Fibroblast of lung (primary cell): ENCODE results near the gene NDUFV2. TPM values are rescaled to one million over a fixed set of nuclear protein-coding genes. Genes with fewer than 3 reads are reported as not detected.

Experiments used
- DNase-seq, 2 donors: peaks; one replicate each; pipeline versions ENCODE4 v3.0.0 to v3.0.0-alpha.2; 2010; ENCODE audit warnings: low read depth in 2 of 2
- H2AFZ ChIP-seq: 2 replicates; pipeline ENCODE4 v1.5.1; 2012; ENCODE audit warnings: low read length, control low read depth, inconsistent platforms
- H3K27ac ChIP-seq: 2 replicates; pipeline ENCODE4 v1.5.1; 2011; ENCODE audit warnings: low read length, control low read depth; ENCODE audit not compliant: insufficient read depth
- H3K27me3 ChIP-seq: 2 replicates; pipeline ENCODE4 v1.5.1; 2011; ENCODE audit warnings: mild to moderate bottlenecking, low read length; ENCODE audit not compliant: control insufficient read depth, insufficient read depth
- H3K36me3 ChIP-seq: 2 replicates; pipeline ENCODE4 v1.5.1; 2011; ENCODE audit warnings: low read length; ENCODE audit not compliant: control insufficient read depth, insufficient read depth
- H3K4me1 ChIP-seq: 2 replicates; pipeline ENCODE4 v1.5.1; 2011; ENCODE audit warnings: low read length; ENCODE audit not compliant: control insufficient read depth, insufficient read depth; ENCODE audit errors: extremely low read depth
- H3K4me2 ChIP-seq: 2 replicates; pipeline ENCODE4 v1.5.1; 2011; ENCODE audit warnings: low read length, control low read depth; ENCODE audit not compliant: insufficient read depth; ENCODE audit errors: extremely low read depth
- H3K4me3 ChIP-seq, 4 experiments: fragments of 200-600 bp in 1 of 4; sonication (generic) in 1 of 4; replicated peaks in 1 of 4; 2 replicates each; pipeline ENCODE4 v1.5.1; 2011 to 2016; ENCODE audit warnings: low read length in 4 of 4, low read depth in 3 of 4, mild to moderate bottlenecking in 3 of 4, control low read depth in 2 of 4, inconsistent platforms in 1 of 4, mixed read lengths in 1 of 4; ENCODE audit not compliant: insufficient read depth in 1 of 4; ENCODE audit errors: control extremely low read depth in 1 of 4
- H3K79me2 ChIP-seq: 2 replicates; pipeline ENCODE4 v1.5.1; 2012; ENCODE audit warnings: mild to moderate bottlenecking, low read length, inconsistent platforms; ENCODE audit not compliant: control insufficient read depth, insufficient read depth
- H3K9ac ChIP-seq: 2 replicates; pipeline ENCODE4 v1.5.1; 2011; ENCODE audit warnings: mild to moderate bottlenecking, low read length, control low read depth; ENCODE audit not compliant: insufficient read depth
- H3K9me3 ChIP-seq: 2 replicates; pipeline ENCODE4 v1.5.1; 2012; ENCODE audit warnings: low read depth, low read length; ENCODE audit not compliant: control insufficient read depth, insufficient read depth
- H4K20me1 ChIP-seq: 2 replicates; pipeline ENCODE4 v1.5.1; 2011; ENCODE audit warnings: low read length; ENCODE audit not compliant: control insufficient read depth, insufficient read depth; ENCODE audit errors: extremely low read depth
- EZH2 ChIP-seq: IDR thresholded peaks from 2 replicates; pipeline ENCODE4 v1.5.1; 2012; ENCODE audit warnings: low read length, control low read depth, mild to moderate bottlenecking; ENCODE audit errors: missing control alignments
- polyA plus RNA-seq, 2 donors: library from polyadenylated mRNA; depleted of rRNA in 1 of 2; stranded (reverse) in 1 of 2; unstranded in 1 of 2; fragments of >200 nt; gene quantifications; 2 replicates each; pipeline ENCODE4 v1.2.1, GENCODE V29; 2011 to 2012; ENCODE audit warnings: missing spikeins in 1 of 2
- total RNA-seq: library from RNA; depleted of rRNA; stranded (reverse); fragments of >200 nt; gene quantifications from 2 replicates; pipeline ENCODE4 v1.2.1, GENCODE V29; 2014
- TF ChIP-seq, protein P1 (sequence below), 2 donors: IDR thresholded peaks in 1 of 2; conservative IDR thresholded peaks in 1 of 2; 1 replicate in 1 of 2; 2 replicates in 1 of 2; pipeline ENCODE4 v1.5.1; 2011 to 2012; ENCODE audit warnings: low read length in 2 of 2, control low read depth in 1 of 2, inconsistent platforms in 1 of 2, low read depth in 1 of 2, mild to moderate bottlenecking in 1 of 2

Gene NDUFV2
- total and polyA plus RNA-seq, 2 donors (not counting 1 experiment from before 2014, with no cell fraction given), result 97.3 to 133 TPM

DNA sequence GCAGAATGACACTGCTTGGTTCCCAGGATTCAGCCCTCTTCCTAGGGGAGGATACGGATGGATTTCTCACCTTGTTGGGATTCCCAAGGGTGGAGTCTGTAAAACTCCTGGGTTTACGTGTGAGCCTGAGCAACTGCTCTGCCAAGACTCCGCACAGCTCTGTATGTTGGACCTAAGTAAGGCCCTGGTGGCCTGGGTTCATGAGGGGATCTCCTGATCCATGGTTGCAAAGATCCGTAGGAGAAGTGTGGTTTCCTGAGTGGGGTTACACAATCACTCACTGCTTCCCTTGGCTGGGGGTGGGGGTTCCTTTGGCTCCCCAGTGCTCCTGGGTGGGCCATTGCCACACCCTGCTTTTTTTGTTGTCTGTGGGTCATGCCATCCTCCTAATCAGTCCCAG is 71.8 kb downstream of the NDUFV2 start:
- Histone ChIP-seq H3K36me3 (no peaks in the 10 kb centered on the region), H3K4me2 (no peak overlapping the region), H3K4me3 (no peak overlapping the region), H3K9me3 (no peaks in the 10 kb centered on the region), H2AFZ (no peak overlapping the region), H4K20me1 (no peaks in the 10 kb centered on the region), H3K79me2 (peaks cover 54% of the 10 kb centered on the region), H3K9ac (no peak overlapping the region), H3K27ac (no peak overlapping the region), H3K4me1 (no peaks in the 10 kb centered on the region), H3K27me3 (no peaks in the 10 kb centered on the region)
- no peak for DNase-seq
- no peak for TF ChIP-seq EZH2
- TF ChIP-seq, protein P1, sequence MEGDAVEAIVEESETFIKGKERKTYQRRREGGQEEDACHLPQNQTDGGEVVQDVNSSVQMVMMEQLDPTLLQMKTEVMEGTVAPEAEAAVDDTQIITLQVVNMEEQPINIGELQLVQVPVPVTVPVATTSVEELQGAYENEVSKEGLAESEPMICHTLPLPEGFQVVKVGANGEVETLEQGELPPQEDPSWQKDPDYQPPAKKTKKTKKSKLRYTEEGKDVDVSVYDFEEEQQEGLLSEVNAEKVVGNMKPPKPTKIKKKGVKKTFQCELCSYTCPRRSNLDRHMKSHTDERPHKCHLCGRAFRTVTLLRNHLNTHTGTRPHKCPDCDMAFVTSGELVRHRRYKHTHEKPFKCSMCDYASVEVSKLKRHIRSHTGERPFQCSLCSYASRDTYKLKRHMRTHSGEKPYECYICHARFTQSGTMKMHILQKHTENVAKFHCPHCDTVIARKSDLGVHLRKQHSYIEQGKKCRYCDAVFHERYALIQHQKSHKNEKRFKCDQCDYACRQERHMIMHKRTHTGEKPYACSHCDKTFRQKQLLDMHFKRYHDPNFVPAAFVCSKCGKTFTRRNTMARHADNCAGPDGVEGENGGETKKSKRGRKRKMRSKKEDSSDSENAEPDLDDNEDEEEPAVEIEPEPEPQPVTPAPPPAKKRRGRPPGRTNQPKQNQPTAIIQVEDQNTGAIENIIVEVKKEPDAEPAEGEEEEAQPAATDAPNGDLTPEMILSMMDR (conservative IDR thresholded peaks at IDR 0.05 in 1 of 2, IDR thresholded peaks at IDR 0.05 in 1 of 2; ENCODE audit: low read depth in 1 of 2, low read length in 2 of 2), result no peak

DNA sequence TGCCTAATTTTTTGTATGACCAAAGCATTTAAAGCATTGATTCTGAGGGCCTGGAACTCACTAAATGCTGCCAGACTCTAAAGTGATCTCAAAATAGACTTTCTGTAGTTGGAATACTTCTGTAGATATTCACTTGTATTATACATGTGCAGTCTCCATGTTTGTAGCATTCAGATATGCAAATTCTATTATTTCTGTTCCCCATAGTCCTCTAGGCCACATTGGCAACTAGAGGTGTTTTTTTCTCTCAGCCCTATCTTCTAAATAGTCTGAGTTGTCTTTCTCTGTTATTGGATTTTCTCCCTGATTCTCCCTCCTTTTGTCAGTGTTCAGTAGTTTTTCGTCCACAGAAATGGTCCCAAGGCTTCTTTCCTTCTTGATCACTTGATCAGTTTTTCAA is 72.6 kb downstream of the NDUFV2 start:
- H3K4me1 ChIP-seq, result no peaks in the 10 kb centered on the region
- no peaks in the 10 kb centered on the region for H3K9me3 ChIP-seq
- H3K4me3 ChIP-seq, result no peak overlapping the region
- TF ChIP-seq EZH2, result no peak
- TF ChIP-seq, protein P1 (conservative IDR thresholded peaks at IDR 0.05 in 1 of 2, IDR thresholded peaks at IDR 0.05 in 1 of 2; ENCODE audit: low read depth in 1 of 2, low read length in 2 of 2), result no peak
- H3K4me2 ChIP-seq, result no peak overlapping the region
- H3K36me3 ChIP-seq, result no peaks in the 10 kb centered on the region
- no peak overlapping the region for H3K27ac ChIP-seq
- H4K20me1 ChIP-seq, result no peaks in the 10 kb centered on the region
- H3K79me2 ChIP-seq, result peaks cover 62% of the 10 kb centered on the region
- H2AFZ ChIP-seq, result no peak overlapping the region
- no peak overlapping the region for H3K9ac ChIP-seq
- DNase-seq, result no peak
- H3K27me3 ChIP-seq, result no peaks in the 10 kb centered on the region

- TF ChIP-seq EZH2, result no peak
- TF ChIP-seq, protein P1 (conservative IDR thresholded peaks at IDR 0.05 in 1 of 2, IDR thresholded peaks at IDR 0.05 in 1 of 2; ENCODE audit: low read depth in 1 of 2, low read length in 2 of 2), result no peak
- Histone ChIP-seq H3K79me2 (peaks cover 65% of the 10 kb centered on the region), H4K20me1 (no peaks in the 10 kb centered on the region), H3K9me3 (no peaks in the 10 kb centered on the region), H3K27me3 (no peaks in the 10 kb centered on the region), H3K9ac (no peak overlapping the region), H3K4me1 (no peaks in the 10 kb centered on the region), H3K4me3 (no peak overlapping the region), H3K27ac (no peak overlapping the region), H2AFZ (no peak overlapping the region), H3K36me3 (no peaks in the 10 kb centered on the region), H3K4me2 (no peak overlapping the region)
- DNase-seq, result no peak
Measured at GRCh38 chr18:9177031-9177430, 74.5 kb downstream of the NDUFV2 start.
